ENCODE data around the gene SSRP1.
A peak's percentile ranks its signal among the peaks of the same experiment; 100 is the strongest.

The SSRP1 gene

DNA sequence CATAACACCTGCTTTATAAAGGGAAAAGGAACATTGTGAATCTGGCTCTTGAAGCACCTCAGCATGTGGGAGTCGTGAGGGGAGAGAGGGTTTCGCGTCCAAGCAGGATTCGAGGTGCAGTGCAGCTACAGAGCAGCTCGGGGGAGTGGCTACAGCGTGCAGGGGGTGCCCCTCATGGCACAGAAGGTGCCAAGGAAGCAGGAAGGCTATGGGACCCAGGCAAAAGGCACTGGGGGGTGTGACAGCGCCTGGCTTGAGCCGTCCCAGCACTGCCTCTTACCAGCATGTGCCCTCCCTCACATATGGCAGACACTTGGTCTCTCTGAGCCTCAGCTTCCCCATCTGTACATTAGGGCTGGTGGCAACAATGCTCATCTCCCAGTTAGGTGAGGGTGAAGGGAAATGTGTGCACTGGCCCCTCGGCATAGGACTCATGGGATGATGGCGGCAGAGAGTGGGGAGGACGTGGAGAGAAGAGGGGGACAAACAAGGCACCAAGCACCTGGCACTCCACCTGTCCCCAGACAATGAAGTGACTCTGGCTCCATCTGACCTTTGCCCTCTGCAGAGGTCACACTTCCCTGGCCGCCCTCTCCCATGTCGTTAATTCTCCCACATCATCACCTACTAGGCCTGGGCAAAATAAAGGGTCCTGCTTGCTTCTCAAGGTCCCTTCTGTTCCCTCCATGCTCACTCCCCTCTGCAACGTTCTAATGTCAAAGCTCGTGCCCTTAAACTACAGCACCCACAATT, 21.3 kb downstream of the SSRP1 start:
- no peak for DNase-seq (ENCODE audit: low spot score)

DNA sequence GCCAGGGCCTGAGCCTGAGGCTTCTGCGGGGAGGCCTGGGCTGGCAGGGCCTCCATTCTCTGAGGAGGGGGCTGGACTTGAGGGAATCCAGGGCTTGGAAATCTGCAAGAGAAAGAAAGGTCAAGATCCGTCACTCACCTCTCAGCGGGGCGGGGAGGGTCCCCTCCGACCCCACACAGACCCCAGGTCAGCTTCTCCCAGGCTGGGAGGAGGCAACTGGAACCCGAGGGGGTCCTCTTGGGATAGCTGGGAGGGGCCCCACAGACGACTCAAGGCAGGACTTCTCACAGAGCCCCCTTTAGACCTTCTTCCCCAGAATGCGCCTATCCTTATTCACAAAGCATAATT, 21.9 kb downstream of the SSRP1 start:
- no peak for DNase-seq (ENCODE audit: low spot score)

DNA sequence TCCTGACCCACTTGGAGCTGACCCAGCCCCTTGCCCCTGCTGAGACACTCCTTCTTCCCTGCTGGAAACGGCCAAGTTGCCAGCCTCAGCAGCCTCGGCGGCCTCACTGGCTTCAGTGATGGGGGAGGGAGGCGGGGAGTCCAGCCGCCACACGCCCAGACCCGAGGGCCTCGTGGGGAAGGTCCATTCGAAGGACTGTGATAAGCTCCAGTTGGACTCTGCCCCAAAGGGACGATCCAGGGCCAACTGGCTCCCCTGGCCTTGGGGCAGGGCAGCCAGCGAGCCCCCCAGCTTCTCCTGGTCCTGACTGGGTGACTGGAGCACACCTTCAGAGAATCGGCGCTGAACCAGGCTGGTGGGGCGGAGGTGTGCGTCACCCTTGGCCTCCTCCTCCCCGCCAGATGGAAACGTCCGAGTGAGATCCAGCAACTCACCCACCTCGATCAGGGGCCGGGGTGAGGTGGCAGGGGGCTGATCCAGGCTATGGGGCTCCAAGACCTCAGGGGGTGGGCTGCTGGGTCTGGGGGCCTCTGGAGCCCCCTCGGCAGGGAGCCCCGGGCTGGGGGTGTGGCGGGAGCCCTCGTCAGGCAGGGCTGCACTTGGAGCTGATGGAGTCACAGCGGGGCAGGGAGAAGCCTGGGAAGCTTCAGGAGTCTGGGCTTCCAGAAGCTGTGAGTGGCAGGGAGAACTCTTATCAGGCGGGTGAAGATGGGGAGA, 22.5 kb downstream of the SSRP1 start:
- no peak for DNase-seq (ENCODE audit: low spot score)

DNA sequence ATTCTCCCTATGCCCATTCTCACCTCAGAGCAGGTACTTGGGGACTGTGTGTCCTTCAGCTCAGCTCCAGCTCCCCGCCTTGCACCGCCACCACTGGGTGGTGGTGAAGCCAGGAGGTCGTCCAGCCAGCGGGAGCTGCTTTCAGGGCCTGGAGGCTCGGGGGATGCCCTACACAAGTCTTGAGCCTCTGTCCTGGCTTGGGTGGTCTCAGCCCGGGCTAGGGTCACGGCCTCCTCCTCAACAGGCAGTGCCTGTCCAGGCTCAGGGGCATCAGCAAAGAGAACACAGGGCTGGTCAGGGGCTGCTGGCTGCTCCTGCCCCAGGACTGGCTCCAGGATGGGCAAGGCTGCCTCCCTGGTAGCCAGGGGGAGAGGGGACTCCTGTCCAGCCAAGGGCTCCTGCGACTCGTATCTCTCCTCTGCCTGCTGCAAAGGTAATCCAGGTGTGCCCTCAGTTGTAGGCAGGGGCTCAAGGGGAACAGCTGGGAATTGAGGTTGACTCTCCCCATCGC, 23.1 kb downstream of the SSRP1 start:
- DNase-seq (ENCODE audit: low spot score): no peak

DNA sequence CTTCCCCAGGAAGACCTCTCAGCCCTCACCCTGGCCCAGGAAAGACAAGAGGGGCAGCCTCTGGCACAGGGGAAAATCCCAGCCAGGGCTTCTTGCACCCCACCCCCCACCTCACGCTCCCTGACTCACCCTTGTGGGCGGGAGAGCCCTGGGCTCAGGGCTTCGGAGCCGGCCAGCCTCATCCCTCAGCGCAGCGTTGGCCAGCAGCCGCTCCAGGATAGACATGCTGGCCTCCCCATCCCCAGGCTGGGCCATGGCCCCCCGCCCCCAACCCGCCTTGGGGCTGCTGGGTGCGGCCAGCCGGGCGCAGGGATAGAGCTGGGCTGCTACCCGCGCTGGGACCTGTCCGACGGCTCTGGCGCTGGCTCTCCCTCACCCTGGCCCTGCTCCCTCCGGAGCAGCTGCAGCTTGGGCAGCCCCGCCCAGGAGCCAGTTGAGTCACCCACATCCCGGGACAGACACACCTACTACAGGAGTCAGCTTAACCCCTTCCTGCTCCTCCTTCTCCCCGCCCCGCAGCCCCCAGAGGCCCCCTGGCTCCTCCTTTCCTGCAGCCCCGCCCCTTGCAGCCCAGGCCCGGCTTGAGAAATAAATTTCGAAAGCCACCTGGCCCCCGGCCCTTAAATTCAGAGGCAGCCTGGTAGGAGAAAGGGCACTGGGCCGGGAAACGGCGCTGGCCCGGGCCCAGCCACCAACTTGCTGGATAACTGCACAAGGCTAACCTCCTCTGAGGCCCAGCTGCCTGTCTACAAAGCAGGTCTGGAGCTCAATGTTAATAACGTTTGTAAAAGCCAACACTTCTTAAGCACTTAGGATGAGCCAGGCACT, 24.4 kb downstream of the SSRP1 start:
- peak; percentile 99 for DNase-seq (ENCODE audit: low spot score)

DNA sequence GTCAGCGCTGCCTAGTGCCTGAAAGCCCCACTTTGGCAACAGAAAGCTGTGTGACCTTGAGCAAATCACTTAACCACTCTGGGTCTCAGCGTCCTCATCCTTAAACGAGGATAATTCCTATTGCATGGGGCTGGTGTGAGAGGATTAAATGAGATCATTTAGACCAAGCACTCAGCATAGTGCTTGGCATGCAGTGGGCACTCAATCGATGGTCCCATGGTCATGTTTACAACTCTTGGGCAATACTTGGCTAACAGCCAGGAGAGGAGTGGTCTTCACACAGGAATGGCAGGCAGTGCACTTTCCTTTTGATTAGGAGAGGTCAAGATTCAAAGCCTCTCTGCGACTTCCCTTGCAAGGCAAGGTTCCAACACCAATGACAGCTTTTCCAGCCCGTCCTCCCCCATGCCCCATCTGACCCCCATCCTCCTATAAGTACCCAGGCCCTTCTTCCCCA, 25.0 kb downstream of the SSRP1 start:
- DNase-seq (ENCODE audit: low spot score): no peak

DNA sequence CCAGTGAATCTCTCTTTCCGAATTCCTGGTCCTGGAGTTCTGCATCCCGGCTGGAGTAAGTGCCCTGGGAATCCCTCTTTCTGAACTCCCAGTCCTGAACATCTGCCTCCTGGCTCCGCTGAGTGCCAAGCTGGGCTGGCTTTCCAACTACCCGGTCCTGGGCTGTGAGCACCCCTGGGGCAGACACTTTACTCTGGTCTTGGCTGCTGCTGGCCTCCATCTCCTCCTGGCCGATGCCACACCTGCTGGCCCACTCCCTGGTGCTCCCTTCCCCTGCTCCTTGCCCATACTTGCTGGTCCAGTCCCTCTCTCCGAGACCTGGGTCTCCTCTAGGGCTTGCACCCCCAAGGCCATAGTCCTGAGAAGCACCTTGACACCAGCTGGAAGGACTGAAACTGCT, 25.6 kb downstream of the SSRP1 start:
- DNase-seq (ENCODE audit: low spot score): no peak

DNA sequence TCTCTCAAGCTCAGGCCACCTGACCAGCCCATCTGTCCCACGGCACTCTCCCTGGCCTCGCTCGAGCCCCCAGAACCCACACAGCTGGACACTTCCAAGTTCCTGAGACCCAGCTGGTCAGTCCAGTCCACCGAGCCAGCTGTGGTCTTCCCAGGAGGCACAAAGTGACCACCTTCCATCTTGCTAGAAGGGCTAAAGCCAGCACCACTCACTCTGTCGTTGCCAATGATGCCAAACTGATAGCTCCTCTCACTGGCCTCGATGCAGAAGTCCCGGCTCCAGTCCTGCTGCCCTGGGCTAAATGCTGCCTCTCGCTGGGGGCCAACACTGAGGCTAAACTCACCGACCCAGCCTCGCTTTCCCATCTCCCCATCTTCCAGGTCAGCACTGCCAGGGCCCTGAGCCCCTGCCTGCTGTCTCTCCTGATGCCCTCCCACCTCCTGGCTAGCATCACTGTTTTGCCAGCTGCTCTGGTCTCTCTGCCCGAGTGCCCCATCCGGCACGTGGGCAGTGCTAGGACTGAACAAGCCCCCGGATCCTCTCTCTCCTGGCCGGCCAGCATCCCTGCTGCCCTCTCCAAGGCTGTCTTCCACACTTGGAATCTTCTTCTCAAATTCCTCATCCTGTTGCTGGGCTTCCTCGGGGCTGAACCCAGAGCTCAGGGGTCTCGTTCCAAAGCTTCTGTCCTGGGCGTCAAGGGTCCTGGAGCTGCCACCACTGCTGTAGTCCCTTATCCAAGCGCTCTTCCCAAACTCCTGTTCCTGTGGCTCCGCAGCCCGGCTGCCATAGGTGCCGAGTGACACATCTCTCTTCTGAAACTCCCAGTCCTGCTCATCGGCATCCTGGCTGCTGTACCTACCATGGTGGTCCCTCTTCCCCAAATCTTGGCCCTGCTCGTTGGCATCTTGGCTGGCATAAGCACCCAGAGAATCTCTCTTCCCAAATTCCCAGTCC, 26.3 kb downstream of the SSRP1 start:
- DNase-seq (ENCODE audit: low spot score): no peak

DNA sequence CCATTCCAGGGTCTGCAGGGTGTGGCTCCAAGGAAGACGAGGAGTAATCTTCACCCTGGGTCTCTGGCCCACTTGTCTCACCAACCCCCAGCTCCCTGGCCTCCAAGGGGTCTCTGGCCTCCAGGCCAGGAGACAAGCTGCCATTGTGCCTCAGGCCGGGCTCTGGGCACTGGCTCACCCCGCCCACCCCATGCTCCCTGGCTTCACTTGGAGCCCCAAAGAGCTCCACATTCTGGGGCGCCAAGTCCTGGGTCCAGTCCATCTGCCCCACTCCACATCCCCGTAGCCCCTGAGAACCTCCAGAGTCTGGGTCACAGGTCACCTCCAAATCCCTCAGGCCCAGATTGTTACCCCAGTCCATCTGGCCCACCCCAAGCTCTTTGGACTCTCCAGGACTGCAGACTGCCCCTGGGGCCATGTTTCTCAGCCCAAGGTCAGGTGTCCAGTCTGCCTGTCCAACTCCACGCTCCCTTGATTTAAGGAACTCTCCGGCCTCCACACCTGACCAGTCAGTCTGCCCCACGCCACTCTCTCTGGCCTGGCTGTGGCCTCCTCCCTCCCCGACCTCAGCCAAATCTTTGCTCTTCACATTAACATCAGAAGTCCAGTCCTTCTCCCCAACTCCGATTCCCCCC, 27.1 kb downstream of the SSRP1 start:
- DNase-seq (ENCODE audit: low spot score): no peak

DNA sequence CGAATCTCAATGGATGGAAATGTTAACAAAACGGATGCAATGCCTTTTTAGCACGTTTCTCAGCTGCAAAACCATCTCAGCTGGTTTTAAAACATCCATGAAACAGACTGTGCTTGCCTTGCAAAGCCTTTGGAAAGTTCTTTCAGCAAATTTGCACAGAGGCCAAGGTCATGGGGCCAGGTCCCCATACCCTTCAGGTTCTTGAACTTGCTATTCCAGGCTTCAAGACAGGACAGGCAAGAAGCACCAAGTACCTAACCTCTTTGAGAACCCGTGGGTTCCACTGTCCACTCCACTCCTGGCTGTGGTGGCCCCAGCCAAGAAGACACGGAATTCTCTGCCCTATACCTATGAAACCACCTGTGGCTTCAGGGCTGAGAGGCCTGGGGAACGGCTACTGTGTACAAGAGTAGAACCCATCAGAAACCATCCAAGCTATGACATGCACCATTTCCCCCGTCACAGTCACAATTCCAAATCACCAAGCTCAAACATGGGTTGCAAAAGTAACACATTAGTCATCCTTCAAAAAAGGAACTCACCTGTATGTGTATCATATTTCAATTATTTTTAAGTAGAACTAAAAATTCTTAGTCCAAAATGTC, 27.9 kb downstream of the SSRP1 start:
- DNase-seq (ENCODE audit: low spot score): no peak

DNA sequence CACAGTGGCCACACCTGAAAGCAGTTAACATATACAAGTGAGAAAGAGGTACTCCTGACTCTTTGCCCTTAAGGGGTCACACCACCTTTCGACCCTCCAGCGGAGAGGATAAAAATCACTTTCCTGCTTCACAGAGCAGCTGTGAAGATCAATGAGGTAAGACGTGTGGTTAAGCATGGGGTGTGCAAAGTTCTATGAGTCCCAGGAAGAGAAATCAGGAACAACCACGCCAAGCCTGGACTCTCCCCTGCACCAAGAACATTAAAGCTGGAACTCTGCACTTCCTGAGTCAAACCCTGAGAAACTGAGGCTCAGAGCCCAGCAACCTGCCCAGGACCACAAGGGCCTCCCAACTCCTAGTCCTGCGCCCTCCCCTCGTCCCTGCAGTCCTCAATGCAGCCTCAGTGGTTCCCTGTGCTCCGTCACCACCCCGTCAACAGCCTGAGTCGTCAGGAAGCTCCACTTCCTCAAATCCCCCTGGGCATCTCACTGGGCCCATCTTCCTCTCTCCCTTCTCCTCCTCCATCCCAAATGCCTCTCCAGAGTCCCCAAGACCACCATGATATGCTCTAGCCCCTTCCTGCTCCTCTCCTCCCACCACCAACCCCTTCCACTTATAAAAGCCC, 28.6 kb downstream of the SSRP1 start:
- no peak for DNase-seq (ENCODE audit: low spot score)

DNA sequence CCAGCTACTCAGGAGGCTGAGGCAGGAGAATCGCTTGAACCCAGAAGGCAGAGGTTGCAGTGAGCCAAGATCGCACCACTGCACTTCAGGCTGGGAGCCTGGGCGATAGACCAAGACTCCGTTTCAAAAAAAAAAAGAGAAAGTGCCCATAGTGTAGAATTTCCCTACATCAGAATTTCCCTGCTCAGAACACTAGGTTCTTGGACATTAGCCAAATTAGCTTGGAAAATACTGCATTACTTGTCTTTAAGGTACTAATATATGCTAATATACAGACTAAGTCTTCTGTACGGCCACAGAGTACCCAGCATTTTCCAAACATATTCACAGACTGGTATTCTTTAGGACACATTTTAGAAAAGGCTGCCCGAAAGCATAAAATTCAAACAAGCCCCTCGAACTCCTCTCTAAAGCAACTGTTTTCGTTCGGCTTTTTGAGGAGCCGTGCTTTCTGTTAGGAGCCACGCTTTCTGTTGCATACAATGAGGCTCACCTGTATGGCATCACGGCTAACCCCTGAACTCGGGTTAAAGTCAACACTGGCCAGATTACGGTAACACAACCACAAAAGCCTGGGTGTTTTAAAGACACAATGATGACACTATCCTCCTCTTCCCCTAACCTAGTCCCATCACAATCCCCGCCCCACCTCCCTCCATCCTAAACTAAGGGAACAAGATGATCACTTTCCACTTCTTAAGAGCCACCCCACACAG, 29.4 kb downstream of the SSRP1 start:
- no peak for DNase-seq (ENCODE audit: low spot score)

DNA sequence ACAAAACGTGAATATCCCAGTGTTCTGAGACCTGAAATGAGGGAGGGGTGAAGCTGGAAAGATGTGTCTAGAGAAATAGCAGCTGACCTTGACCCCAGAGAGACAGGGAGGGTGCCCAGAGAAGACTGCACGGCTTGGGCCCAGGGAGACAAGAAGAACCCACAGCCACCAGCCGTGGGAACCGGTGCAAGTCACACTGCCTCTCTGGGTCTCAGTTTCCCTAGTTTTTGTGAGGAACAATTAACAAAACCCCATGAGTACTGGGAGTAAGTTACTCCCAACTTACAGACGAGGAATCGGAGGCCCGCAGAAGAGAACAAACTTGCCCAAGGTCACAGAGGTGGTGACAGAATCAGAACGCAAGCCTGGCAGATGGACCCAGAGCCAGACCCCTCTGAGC, 30.2 kb downstream of the SSRP1 start:
- no peak for DNase-seq (ENCODE audit: low spot score)

DNA sequence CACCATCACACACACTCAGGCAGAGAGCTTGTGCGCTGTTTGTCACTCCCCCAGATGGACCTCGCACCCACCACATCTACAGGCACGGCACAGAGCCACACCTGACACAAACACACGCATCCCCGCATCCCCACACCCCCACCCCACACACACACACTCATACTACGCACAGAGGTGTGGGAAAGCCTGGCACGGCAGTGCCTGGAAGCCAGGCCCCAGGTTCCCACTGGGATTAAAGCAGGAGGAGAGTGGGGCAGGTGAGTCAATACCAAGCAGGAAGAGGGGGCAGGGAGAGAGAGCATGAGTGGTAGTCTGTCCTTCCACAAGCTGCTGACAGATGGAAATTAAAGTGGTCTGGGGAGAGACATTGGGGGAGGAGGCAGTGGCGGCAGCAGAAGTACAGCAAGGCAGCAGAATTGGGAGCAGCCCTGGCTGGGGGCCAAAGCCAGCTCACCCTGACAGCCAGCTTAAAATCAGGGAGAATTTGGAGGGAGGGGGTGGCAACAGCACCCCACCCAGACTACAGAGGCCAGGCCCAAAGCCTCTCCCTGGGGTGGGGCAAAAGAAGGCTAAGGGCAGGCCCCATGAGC, 31.6 kb downstream of the SSRP1 start:
- DNase-seq (ENCODE audit: low spot score): no peak

DNA sequence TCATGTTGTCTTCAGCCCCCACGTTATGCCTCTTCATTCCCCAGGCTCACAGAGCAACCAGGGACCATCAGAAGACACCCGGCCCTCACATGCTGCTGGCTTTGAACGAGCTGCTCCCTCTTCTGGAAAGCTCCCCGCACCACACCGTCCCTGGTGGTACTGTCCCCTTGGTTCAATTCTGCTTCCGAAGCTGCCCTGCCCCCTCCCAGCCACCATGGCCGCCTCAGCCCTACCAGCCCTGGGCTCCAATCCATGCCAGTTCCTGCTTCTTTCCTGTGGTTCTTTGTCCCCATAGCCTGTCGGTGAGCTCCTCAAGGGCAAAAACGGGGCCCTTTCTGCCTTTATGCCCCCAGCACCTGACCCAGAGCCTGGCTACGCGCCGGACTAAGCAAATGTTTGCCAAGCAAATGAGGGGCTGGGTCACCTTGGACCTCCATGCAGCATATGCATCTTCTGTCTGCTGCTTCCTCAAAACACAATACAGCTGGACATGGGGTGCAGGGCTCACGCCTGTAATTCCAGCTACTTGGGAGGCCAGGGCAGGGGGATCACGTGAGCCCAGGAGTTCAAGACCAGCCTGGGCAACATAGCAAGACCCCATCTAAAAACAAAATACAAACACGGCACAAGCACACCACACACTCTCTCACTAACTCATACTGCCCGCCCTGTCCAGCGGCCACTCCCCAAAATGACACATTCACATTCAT, 32.3 kb downstream of the SSRP1 start:
- DNase-seq (ENCODE audit: low spot score): peak; percentile 54

DNA sequence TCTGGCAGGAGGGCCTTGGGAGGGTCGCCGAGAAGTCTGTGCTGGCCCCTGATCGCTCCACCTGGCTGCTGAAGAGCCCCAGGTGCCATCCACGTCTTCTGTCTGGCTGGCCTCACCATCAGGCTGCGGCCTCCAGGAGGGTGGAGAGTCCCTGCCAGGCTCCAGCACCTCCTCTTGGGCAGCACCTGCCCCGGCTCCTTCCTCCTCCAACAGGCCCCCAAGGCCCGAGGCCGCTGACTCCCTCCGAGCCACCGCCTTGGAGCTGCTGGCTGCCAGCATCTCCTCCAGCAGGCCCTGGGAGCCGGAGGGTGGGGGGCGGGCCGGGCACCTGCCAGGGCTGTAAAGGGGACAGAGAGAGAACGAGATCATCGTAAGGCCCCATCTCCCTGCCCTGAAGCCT, 33.2 kb downstream of the SSRP1 start:
- DNase-seq (ENCODE audit: low spot score): no peak

DNA sequence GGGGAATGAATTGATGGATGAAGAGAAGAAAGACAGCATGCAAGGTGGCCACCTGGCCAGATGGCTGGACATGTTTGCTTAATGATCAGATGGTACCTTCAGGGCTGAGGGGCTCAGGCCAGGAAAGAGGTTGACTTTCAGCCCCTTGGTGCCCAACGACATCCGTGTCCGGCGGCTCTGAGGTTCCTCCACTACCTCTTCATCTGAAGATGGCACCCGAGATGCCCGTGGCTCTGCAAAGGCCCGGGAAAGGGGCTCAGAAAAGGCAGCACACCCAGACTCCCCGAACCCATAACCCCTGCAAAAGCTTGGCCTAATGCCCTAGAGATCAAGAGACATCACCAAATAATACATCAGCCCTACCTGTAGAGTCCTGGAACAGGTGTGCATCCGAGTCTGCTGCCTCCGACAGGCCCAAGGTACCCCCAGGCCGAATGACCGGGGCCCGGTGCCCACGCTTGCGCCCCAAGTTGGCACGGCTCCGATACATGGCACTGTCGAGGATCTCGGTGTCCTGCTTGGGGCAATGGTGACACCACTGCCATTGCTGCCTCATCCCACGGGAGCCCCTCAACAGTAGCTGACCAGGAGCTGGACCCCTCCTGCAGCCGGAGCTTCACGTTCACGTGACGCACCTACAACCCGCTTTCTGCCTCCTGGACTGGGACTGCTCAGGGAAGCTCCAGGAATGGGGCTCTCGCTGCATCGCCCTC, 33.8 kb downstream of the SSRP1 start:
- DNase-seq (ENCODE audit: low spot score): no peak

DNA sequence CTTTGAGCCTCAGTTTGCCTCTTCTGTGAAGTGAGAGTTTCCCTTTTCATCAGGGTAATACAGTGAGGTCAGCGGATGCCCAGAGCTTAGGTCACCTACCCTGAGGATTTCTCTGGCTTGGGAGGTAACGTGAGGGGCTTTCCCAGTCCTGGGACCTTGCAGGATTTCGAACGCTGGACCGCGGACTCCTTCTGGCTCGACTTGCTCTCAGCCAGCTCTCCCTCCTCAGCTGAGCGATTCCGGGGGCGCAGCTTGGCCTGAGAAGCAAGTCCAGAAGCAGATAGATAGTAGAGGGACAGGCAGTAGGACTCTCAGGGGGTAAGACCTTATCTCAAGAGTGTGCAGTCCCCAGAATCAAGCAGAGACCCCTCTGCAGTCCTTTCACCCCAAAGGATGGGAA, 34.9 kb downstream of the SSRP1 start:
- DNase-seq (ENCODE audit: low spot score): no peak

All from iPS-NIHi11 (cell line).